ENCODE results near the gene ACADL. TPM values are rescaled to one million over a fixed set of nuclear protein-coding genes. Genes with fewer than 3 reads are reported as not detected.

Gene ACADL
- total RNA-seq, 1 donor from 2014 or later = 45.4 TPM

GRCh38 chr2:210159059-210159458 lies 66.2 kb downstream of the ACADL start:
- Histone ChIP-seq H3K36me3 (peaks cover 14% of the 10 kb centered on the region), H3K9me3 (no peaks in the 10 kb centered on the region), H3K27me3 (ENCODE audit: low read depth) (no peaks in the 10 kb centered on the region), H3K27ac (no peak overlapping the region), H3K4me1 (peaks cover 8% of the 10 kb centered on the region), H3K4me3 (no peak overlapping the region)
- no peak for TF ChIP-seq CTCF (IDR thresholded peaks at IDR 0.05)
- ATAC-seq (peak in 1 of 2 donors; percentile 16), DNase-seq (no peak)
- intact Hi-C loops (cut with DNase I) = no loop called here

- TF ChIP-seq CTCF (IDR thresholded peaks at IDR 0.05) = no peak
Measured at GRCh38 chr2:210158236-210158635, 67.0 kb downstream of the ACADL start.

GRCh38 chr2:210157526-210157925 lies 67.7 kb downstream of the ACADL start:
- H3K27me3 ChIP-seq (ENCODE audit: low read depth) = no peaks in the 10 kb centered on the region
- peaks cover 4% of the 10 kb centered on the region for H3K4me1 ChIP-seq
- no peak for ATAC-seq
- H3K36me3 ChIP-seq = peaks cover 27% of the 10 kb centered on the region
- no peaks in the 10 kb centered on the region for H3K9me3 ChIP-seq
- TF ChIP-seq CTCF (IDR thresholded peaks at IDR 0.05) = no peak
- intact Hi-C loops (cut with DNase I) = no loop called here
- no peak overlapping the region for H3K27ac ChIP-seq
- no peak overlapping the region for H3K4me3 ChIP-seq
- DNase-seq = no peak

More at GRCh38 chr2:210158236-210158635, 67.0 kb downstream of the ACADL start:
- Histone ChIP-seq H3K4me1 (peaks cover 8% of the 10 kb centered on the region), H3K4me3 (no peak overlapping the region), H3K36me3 (peaks cover 22% of the 10 kb centered on the region), H3K27me3 (ENCODE audit: low read depth) (no peaks in the 10 kb centered on the region), H3K9me3 (no peaks in the 10 kb centered on the region), H3K27ac (no peak overlapping the region)
- DNase-seq = no peak
- intact Hi-C loops (cut with DNase I) = no loop called here
- ATAC-seq = no peak

GRCh38 chr2:210147614-210148013 lies 77.6 kb downstream of the ACADL start:
- Histone ChIP-seq H3K27me3 (ENCODE audit: low read depth) (no peaks in the 10 kb centered on the region), H3K9me3 (no peaks in the 10 kb centered on the region), H3K4me3 (no peak overlapping the region), H3K27ac (no peak overlapping the region), H3K36me3 (peaks cover 37% of the 10 kb centered on the region), H3K4me1 (no peaks in the 10 kb centered on the region)
- no peak for TF ChIP-seq CTCF (IDR thresholded peaks at IDR 0.05)
- DNase-seq (no peak), ATAC-seq (no peak)
- intact Hi-C loops (cut with DNase I) = no loop called here

Other genes with a start within 250 kb of the ACADL start
- gene RPE, start 222.8 kb downstream of the ACADL start, total RNA-seq = 45.1 TPM
- gene KANSL1L, start 54.0 kb downstream of the ACADL start, total RNA-seq = 34.4 TPM
- gene MYL1, start 89.7 kb upstream of the ACADL start, total RNA-seq = not detected